GM18519 (cell line): ENCODE data around the gene CSNK1E.
"Not testable (repeated sequence)": the region's sequence is repeated elsewhere in the genome, so short reads cannot be mapped to it uniquely, and the experiment has no call there.

ENCODE experiments used
- ATAC-seq: cut with Tn5 transposase; IDR thresholded peaks from one replicate; pipeline ENCODE4 v1.9.1; 2021; ENCODE audit warnings: mild to moderate bottlenecking, moderate library complexity; ENCODE audit not compliant: unreplicated experiment, low FRiP score

The CSNK1E gene

GRCh38 chr22:38317122-38317994 is at the start of gene CSNK1E:
Gene CSNK1E (minus strand): TSS chr22:38317433. CDS start chr22:38314157, 3,276 bp downstream.
- ATAC-seq, result no peak

GRCh38 chr22:38365829-38366228 is 48.6 kb upstream of the CSNK1E start:
- ATAC-seq, result not testable (repeated sequence)

- ATAC-seq, result not testable (repeated sequence)
Observed at GRCh38 chr22:38365174-38365573, 47.9 kb upstream of the CSNK1E start.

- ATAC-seq, result not testable (repeated sequence)
Observed at GRCh38 chr22:38360560-38360959, 43.3 kb upstream of the CSNK1E start.

GRCh38 chr22:38359817-38360216 is 42.6 kb upstream of the CSNK1E start:
- ATAC-seq, result not testable (repeated sequence)

GRCh38 chr22:38357971-38358370 is 40.7 kb upstream of the CSNK1E start:
- ATAC-seq, result not testable (repeated sequence)

GRCh38 chr22:38355275-38355674 is 38.0 kb upstream of the CSNK1E start:
- no peak for ATAC-seq

GRCh38 chr22:38353701-38354100 is 36.5 kb upstream of the CSNK1E start:
- no peak for ATAC-seq

- no peak for ATAC-seq
Observed at GRCh38 chr22:38353142-38353629, 36.0 kb upstream of the CSNK1E start.

- ATAC-seq, result no peak
Observed at GRCh38 chr22:38352436-38352835, 35.2 kb upstream of the CSNK1E start.

- ATAC-seq, result no peak
Observed at GRCh38 chr22:38350444-38351359, 33.5 kb upstream of the CSNK1E start.

- ATAC-seq, result no peak
Observed at GRCh38 chr22:38348751-38349496, 31.7 kb upstream of the CSNK1E start.

- no peak for ATAC-seq
Observed at GRCh38 chr22:38347944-38348750, 30.9 kb upstream of the CSNK1E start.

- no peak for ATAC-seq
Observed at GRCh38 chr22:38347181-38347943, 30.1 kb upstream of the CSNK1E start.

- ATAC-seq, result no peak
Observed at GRCh38 chr22:38346506-38346905, 29.3 kb upstream of the CSNK1E start.

GRCh38 chr22:38345782-38346181 is 28.5 kb upstream of the CSNK1E start:
- ATAC-seq, result no peak

GRCh38 chr22:38339893-38340292 is 22.7 kb upstream of the CSNK1E start:
- ATAC-seq, result not testable (repeated sequence)

GRCh38 chr22:38338772-38339379 is 21.6 kb upstream of the CSNK1E start:
- ATAC-seq, result no peak
